Right renal cortex interstitium (tissue), 3 donors: ENCODE results near the gene CD276. TPM values are rescaled to one million over a fixed set of nuclear protein-coding genes. Genes with fewer than 3 reads are reported as not detected.
"Not testable (repeated sequence)": the region's sequence is repeated elsewhere in the genome, so short reads cannot be mapped to it uniquely, and the experiment has no call there.

Experiments
- DNase-seq, 3 donors: peaks; one replicate each; pipeline ENCODE4 v3.0.0-alpha.2; 2013; ENCODE audit warnings: low read depth in 3 of 3, low spot score in 2 of 3
- polyA plus RNA-seq, 3 donors: library from polyadenylated mRNA; unstranded; fragments of 120-200 nt; gene quantifications; one replicate each; pipeline ENCODE4 v1.2.1, GENCODE V29; 2013; ENCODE audit not compliant: insufficient read length in 3 of 3

Gene CD276
- polyA plus RNA-seq, 3 donors, result 157 to 163 (median 162) TPM

GRCh38 chr15:73683257-73683776, 866 bp upstream of the CD276 start:
- no peak for DNase-seq

GRCh38 chr15:73684581-73685455, 635 bp downstream of the CD276 start:
- DNase-seq, result peak in 1 of 3 donors; percentile 16

GRCh38 chr15:73685981-73686380, 1.8 kb downstream of the CD276 start:
- DNase-seq, result no peak

DNA sequence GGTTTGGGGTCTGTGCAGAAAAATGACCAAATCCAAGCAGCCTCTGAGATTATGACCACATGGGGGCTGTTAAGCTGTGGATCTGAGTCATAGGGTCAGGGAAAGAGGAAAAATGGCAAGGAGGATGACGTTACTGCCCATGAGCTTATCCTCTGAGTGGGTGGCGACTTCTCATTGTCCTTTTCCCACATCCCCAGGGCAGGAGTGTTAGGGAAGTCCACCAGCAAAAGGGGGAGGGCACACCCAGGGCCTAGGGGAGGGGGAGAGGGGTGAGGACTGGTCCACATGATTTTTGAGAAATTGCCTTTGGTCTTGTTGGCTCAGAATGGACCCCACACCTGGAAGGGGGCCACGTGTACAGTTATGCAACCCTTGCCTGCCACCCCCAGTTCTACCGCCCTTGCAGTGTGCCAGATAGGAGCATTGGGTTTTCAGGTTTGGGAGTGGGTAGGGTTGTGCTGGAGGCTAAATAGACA, 2.6 kb downstream of the CD276 start:
- no peak for DNase-seq

- no peak for DNase-seq
Observed at GRCh38 chr15:73687351-73687750, 3.2 kb downstream of the CD276 start.

GRCh38 chr15:73688455-73688854, 4.3 kb downstream of the CD276 start:
- DNase-seq, result no peak

DNA sequence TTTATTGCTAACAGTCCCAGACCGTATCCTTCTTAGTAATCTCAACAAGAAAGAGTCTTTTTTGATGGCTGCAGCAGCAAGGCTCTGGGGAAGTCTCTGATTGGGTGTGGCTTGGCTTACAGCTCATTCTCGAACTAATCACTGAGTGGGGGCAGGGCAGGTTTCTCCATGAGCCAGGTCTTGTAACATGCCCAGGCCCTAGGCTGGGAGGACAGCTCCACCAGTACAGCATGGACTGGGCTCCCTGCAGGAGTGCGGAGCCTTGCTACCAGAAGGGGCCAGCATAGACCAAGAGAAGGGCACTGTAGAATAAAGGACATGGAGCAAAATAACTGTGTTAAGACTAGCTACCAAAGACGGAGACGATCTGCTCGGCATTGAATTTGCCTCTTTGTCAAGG, 7.2 kb downstream of the CD276 start:
- DNase-seq, result no peak

DNA sequence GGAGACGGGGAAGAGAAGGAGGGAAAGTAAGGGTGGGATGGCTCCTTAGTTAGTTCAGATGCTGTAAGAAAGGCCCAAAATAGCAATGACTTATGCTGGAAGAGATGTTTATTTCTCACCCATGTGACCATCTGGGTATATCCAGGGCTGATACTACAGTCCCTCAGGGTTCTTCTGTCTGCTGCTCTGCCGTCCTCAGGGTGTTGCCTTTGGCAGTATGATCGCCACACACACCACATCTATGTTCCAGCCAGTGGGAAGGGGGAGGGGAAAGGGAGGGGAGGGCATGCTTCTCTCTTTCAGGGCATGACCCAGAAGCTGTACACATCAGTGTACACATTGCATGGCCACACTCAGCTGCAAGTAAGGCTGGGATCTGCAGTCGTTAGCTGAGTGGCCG, 10.2 kb downstream of the CD276 start:
- no peak for DNase-seq

DNA sequence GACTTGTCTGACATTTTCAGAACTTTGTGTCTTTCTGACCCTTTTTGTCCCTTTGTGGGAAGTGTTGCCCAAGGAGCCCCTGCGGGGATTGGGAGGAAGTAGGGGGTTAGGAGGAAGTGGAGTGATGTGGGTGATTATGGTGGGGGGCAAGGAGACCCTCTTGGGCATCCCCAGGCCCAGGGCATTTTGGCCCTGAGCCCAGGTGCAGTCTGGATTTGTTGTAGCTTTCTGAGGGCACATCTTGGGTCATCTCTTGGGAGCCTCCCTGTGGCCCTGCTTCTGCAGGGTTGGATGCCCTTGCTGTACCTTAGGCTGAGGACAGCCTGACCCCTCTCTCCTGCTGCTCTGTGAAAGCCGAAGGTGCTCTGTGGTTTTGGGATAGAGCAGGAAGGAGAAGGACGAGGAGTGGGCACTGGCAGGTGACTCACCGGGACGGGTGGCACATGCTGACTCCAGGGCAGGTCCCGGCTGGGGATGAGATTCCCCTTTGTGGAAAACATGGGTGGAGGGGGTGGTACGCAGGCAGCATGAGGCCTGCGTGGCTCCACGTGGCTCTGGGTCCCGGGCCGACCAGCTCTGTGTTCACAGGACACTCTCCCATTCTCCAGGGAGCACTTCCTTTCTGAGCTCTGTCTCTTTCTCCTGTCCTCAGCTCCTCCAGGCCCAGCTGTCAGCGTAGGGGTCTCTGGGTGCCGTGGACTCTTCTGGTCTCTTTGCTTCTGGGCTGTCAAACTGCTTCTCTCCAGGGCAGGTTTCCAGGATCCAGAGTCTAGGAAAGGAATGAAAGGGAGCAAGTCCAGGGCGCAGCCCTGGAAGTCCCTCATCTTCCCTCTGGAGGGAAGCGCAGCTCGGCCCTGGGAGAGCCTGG, 11.8 kb downstream of the CD276 start:
- DNase-seq, result no peak

- DNase-seq, result no peak
Observed at GRCh38 chr15:73696641-73697001, 12.4 kb downstream of the CD276 start.

- DNase-seq, result peak in 2 of 3 donors; percentile 65 to 75
Observed at GRCh38 chr15:73697033-73697467, 12.9 kb downstream of the CD276 start.

DNA sequence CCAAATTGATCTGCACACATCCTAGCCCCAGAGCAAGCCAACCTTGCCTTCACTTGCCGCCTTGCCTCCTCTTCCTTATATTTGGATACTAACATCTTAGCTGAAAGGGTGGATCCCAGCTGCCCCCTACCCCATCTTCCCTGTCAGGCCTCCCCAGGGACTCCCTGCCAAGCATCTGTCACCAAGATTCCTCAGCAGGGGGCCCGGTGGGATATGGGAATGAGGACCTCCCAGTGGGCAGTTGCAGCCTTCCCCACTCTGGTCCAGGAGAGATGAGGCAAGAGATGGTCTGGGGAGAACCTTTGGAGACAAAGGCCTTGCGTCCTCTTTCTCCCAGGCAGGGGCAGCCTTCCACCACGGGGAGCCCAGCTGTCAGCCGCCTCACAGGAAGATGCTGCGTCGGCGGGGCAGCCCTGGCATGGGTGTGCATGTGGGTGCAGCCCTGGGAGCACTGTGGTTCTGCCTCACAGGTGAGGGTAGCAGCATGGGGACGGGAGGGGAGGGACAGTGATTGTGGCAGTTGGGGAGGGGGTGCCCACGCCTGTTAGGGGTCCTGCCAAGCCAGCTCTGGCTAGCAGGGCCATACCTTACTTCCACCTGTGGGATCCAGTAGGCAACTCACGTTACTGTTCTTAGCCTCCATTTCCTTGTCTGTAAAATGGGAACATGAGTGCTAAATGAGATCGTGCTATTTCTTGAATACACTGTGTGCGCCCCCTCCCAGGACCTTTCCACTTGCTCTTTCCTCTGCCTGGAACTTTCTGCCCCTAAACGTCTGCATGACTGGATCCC, 15.3 kb downstream of the CD276 start:
- DNase-seq, result no peak

GRCh38 chr15:73700041-73700842, 16.1 kb downstream of the CD276 start:
- peak in 1 of 3 donors; percentile 68 for DNase-seq

DNA sequence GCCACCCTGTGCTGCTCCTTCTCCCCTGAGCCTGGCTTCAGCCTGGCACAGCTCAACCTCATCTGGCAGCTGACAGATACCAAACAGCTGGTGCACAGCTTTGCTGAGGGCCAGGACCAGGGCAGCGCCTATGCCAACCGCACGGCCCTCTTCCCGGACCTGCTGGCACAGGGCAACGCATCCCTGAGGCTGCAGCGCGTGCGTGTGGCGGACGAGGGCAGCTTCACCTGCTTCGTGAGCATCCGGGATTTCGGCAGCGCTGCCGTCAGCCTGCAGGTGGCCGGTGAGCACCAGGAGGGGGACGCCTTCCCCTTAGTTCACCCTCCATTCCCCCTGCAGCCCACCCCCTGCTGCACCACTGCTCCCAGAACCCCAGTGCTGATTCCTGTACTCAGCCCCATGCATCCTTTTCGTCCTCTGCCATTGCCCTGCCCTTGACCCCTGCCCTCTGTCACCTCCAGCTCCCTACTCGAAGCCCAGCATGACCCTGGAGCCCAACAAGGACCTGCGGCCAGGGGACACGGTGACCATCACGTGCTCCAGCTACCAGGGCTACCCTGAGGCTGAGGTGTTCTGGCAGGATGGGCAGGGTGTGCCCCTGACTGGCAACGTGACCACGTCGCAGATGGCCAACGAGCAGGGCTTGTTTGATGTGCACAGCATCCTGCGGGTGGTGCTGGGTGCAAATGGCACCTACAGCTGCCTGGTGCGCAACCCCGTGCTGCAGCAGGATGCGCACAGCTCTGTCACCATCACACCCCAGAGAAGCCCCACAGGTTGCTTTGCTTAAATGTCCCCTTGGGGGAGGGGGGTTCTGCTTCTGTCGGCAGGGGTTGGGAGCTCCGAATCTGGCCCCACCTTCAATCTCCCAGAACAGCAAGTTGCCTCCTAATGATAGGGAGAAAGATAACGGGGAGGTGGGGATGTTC, 18.4 kb downstream of the CD276 start:
- DNase-seq, result not testable (repeated sequence)

GRCh38 chr15:73703601-73704000, 19.4 kb downstream of the CD276 start:
- not testable (repeated sequence) for DNase-seq

DNA sequence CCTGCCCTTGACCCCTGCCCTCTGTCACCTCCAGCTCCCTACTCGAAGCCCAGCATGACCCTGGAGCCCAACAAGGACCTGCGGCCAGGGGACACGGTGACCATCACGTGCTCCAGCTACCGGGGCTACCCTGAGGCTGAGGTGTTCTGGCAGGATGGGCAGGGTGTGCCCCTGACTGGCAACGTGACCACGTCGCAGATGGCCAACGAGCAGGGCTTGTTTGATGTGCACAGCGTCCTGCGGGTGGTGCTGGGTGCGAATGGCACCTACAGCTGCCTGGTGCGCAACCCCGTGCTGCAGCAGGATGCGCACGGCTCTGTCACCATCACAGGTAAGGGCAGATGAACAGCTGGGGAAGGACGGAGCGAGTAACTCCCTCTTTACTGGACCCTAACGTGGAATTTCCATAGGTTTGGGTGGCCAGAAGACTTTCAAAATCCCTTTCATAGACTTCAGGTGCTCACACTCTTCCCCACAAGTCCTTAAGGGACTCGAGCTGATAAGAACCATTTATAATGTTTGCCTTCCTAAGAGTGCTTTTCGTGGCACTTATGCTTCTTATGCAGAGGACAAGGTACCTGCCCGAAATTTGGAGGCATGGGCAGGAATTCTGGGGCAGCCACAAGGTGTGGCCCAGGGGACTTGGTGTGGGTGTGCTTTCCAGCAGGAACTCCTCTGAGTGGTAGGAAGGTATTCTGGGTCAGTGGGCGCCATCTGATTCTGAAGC, 20.1 kb downstream of the CD276 start:
- not testable (repeated sequence) for DNase-seq

GRCh38 chr15:73704869-73705645, 20.9 kb downstream of the CD276 start:
- DNase-seq, result no peak
